NCI-H2029 treated with DMSO at 0.1 percent for 48 hours (cell line): ENCODE results near the gene GABRG3.

Source experiments
- DNase-seq: peaks from one replicate; lab custom pipeline; 2025; lab: John Stamatoyannopoulos, UW

Gene GABRG3

DNA sequence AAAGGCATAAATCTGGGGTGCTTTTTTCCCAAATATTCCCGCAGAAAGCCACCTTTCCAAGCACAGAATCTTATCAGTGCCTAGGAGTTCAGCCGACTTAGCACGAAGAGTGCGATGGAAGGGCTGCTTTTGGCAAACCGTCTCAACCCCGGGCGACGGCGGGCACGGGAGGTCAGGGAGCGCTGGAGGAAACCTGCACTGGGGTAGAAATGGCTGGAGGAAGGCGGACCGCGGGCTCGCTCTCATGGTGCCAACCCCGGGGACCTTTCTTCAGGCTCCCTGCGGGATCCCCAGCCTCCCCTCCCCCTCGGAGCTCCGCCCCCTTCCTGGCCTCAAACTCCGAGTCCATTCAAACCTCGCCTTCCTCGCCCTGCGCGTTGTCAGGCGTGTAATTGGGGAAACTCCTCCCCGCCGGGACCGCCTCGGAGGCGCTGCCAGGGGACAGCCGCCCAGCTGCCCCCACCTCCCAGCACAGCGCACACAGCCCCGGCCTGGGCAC is at the start of gene GABRG3:
Gene GABRG3, plus strand, starts transcription at position 470 of the 499 bp plus-strand sequence.
- no peak for DNase-seq

DNA sequence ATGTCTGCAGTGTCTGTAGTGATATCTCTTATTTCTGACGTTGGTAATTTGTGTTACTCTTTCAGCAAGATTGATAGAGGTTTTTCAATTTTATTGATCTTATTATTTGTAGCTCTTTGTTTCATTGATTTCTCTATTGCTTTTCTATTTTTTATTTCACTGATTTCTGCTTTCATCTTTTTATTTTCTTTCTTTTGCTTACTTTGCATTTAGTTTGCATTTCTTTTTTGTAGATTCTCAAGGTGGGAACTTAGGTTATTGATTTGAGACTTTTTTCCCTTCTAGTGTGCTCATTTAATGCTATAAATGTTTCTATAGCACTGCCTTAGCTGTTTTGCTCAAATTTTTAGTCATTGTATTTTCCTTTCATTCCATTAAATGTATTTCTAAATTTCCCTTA is 49.5 kb upstream of the GABRG3 start:
- no peak for DNase-seq

DNA sequence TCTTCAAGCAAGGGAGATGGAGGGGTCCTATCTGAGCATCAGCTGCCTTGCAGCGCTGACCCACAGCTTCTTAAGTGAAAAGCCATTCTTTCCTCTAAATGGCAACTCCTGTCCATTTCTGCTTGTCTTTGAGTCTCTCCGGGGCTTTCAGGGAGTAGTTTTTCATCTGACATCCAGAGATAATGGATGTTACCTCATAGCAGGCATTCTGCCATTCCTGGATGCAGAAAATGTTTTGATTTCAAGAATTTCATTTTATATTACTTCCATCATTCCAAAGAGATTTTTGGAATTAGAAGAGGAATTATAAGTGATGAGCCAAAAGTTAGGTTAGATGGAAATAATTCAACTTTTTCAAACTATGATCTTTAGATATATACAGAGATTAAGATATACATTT is 44.9 kb upstream of the GABRG3 start:
- DNase-seq = no peak

DNA sequence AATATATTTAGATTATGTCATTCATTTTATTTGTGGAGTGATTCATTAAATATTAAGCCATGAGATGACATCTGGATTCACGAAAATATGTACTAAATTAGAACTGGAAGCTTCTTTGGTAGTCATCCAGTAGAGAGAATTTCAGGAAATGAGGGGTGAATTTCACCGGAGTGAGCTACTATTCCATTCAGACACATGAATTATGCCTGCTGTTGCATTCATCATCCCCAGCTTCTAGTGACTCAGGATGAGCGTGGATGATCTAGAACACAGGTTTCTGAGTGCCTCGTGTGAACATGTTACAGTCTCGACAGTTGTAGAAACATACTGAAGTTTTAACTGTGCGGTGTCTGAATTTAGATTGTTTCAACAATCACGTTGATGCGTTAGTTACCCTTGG is 42.9 kb upstream of the GABRG3 start:
- no peak for DNase-seq

DNA sequence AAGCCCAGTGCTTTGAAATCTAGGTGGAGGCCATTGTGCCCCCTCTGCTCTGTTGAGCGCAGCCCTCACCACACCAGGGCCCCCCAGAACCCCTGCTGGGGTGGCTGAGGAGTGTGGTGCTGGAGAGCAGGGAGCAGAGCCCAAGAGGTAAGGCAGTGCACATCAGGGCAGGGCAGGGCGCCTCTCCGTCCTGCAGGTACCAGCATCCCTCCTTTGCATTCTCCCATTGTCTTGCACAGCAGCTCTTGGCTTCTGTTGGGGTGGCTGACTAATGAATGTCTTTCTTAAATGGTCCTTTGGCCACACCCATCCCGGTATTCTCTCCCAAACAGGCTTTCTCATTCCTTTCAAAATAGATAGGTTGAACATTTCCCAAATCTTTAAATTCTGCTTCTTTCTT is 41.4 kb upstream of the GABRG3 start:
- no peak for DNase-seq

DNA sequence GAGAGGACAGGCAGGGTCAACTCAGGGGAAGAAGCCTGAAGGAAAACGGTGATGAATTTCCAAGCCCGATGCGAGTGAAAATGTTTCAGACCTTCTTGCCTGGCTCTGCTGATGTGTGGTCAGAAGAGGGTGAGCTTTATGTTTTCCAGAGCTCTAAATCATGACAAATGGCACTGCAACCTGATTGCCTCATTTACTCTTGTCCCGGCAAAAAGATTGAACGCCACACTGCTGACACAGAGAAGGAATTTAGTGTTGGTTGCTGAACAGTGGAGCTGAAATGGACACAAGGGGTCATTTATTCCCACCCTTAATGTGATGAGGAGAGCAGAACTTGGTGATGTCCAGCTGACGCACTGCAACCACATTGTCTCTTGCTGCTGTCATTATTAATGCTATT is 36.1 kb upstream of the GABRG3 start:
- no peak for DNase-seq

DNA sequence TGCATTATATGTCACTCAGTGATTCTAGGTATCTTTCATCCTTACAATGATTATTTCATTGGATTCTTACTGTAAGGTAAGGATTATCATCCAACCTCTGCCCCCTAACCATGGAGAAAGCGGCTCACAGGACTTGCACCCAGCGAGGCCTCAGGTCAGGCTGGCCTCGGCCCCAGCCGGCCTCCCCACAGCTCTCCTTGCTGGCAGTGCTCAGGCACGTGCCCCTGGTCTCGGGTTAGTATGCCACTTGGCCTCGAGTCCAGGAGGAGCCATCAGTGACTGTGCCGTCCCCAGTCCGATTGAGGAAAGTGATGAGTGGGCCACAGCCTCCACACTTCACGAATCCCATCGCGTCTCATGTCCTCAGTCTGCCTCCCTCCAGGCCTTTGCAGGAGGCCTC is 35.7 kb upstream of the GABRG3 start:
- no peak for DNase-seq

DNA sequence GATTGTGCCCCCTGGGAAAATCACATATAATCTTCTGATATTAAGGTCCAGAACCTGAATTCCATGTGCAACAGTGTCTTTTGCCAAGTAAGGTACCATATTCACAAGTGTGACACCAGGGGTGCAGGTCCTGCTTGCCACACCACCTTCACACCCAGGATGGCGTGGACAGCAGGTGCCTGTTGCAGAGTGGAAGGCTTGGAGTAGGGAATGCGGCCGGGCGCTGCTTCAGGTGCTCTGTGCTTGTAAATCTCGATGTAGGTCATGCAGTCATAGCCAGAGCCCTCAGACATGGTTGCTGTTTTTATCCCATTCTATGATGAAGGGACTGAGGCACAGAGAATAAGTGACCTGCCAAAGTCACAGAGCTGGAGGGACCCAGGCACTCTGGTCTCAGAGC is 34.5 kb upstream of the GABRG3 start:
- DNase-seq = no peak

DNA sequence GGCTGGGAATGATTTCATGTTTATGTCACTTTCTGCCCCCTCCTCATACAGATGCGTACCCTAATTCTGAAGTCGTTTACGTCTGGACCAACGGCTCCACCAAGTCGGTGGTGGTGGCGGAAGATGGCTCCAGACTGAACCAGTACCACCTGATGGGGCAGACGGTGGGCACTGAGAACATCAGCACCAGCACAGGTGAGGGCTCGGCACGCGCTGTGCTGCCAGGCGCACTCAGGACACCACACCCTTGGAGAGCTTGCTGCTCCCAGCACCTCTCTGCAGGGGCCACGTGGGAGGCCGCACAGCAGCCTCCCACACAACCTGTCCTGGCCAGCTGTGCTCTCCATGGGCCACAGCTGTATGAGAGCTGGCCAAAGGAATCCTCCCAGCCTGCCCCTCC is 33.8 kb upstream of the GABRG3 start:
- DNase-seq = no peak

DNA sequence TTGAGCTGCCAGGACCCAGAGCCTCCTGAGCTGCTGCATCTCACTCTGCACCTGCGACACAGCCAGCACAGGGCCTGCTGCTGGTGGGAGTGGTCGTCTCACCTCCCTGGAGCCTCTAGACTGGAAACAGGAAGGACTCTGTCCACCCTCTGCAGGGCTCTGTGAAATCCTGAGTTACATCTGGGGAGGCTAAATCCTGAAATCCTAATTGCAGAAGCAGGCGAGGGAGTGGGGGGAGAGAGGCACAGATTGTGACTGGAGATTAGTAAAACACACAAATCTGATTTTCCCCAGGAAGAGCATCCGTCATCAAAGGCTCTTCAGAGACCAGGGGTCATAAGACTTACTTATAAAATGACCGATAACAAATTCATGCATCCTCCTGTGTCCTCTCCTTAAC is 31.6 kb upstream of the GABRG3 start:
- DNase-seq = no peak

DNA sequence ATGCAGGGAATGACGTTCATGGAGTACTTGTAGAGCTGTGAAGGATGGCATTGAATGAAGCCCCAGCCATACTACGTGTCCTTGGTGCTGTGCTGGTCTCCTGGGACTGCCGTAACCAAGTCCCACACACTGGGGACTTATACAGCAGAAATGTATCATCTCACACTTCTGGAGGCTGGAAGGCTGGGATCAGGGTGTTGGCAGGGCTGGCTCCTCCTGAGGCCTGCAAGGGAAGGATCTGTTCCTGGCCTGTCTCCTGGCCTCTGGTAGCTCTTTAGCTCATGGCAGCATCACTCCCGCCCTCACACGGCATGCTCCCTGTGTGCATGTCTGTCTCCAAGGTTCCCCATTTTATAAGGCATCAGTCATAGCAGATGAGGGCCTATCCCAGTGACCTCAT is 29.5 kb upstream of the GABRG3 start:
- no peak for DNase-seq

DNA sequence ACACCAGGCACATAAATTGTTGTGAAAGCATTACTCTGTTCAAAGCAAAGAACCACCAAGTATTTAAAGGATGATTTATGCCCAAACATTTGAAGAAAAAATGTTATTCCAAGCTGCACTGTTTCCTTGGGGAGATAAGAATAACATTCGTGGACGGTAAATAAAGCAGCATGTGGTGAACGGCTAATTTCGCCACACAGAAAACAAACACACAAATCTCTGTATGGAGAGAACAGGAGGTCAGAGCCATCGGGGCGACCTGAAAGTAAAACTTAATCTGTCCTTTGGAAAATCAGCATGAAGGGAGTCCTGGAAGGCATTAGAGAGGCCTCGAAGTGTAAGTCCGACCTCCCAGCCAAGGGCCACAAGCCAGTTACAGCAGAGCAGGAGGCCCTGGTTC is 27.1 kb upstream of the GABRG3 start:
- DNase-seq = no peak

DNA sequence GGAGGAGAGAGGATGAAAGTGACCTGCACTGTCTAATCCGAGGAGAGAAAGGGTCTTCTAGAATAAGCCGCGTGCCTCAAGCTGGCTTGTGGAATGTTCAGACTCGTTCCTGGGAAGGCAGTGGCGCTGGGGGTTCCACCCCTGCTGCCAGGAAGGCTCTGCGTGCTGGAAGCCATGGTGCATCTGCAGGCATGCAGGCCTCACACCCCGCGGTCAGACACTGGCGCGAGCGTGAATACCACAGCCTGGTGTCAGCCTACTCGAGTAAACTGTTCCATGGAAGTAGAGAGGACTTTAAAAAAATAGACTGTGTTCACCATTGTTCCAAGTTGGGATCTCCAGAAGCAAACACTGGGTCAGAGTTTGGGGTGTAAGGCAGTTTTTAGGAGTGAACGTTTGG is 25.9 kb upstream of the GABRG3 start:
- DNase-seq = no peak

DNA sequence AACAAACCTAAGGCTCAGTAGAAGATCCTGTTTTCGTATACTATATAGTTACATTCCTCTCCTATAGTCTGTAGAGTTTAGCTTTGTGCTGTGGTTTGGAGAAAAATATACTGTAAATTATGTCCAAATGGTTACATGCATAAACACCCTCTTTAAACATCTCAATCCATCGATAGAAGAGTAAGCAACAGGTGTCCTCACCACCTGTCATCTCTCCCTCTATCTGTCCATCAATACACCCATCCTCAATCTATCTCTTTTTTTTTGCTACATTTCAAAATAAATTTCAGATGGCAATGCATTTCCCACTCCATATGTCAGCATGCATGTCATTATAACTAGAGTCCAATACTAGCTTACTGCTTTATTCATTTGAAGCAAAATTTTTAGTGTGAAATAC is 21.0 kb upstream of the GABRG3 start:
- no peak for DNase-seq

DNA sequence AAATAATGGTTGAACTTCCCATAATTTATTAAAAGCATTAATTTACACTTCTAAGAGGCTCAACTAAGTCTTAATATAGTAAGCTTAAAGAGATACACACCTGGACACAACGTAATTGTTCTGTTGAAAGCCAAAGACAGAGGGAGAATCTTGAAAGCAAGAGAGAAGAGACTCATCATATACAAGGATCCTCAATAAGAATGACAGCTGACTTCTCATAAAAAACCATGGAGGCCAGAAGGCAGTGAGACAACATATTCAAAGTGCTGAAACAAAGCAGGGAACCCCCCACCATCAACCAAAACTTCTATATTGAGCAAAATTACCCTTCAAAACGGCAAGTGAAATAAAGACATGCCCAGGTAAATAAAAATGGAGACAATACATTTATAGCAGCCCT is 16.6 kb upstream of the GABRG3 start:
- no peak for DNase-seq

DNA sequence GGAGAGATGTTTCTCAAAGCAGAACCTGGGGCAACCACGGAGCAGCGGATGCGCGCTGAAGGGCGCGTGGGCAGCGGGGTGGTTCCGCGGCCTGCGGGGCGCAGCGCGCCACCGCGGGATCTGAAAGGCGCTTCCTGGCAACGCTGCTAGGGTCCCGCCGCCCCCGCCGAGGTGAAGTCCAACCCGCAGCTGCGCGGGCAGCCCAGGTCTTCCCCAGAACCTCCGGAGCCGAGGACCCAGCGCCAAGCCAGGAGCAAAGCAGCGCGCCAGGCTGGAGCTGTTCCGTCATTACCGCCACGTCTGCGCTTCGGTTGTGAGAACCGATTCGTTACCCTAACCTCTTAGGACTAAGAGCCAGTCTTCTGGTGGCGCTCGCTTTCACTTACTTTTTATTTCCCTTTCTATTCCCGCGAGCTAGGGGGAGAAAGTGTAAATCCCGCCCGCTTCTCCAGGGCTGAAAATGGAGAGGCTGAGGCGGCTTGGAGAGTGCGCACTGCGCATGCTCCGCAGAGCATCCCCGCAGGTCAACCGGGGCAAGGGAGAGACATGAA is 3.2 kb upstream of the GABRG3 start:
- DNase-seq = no peak

DNA sequence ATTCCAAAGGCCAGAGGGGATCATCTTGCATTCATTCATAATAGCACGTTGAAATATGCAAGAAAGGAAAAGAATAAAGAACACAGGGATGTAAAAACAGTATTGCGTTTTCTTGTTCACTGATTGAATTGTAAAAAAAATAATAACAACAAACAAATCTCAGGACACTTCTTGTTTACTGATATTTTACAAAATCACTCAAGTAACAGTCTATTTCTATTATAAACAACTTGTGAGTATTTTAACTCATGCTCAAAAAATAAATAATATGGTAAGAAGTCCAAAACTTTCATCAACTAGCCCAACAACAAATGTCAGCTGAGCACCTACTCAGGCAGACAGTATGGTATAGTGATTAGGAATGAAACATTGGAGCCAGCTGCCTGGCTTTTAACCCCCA is 2.2 kb upstream of the GABRG3 start:
- DNase-seq = no peak

DNA sequence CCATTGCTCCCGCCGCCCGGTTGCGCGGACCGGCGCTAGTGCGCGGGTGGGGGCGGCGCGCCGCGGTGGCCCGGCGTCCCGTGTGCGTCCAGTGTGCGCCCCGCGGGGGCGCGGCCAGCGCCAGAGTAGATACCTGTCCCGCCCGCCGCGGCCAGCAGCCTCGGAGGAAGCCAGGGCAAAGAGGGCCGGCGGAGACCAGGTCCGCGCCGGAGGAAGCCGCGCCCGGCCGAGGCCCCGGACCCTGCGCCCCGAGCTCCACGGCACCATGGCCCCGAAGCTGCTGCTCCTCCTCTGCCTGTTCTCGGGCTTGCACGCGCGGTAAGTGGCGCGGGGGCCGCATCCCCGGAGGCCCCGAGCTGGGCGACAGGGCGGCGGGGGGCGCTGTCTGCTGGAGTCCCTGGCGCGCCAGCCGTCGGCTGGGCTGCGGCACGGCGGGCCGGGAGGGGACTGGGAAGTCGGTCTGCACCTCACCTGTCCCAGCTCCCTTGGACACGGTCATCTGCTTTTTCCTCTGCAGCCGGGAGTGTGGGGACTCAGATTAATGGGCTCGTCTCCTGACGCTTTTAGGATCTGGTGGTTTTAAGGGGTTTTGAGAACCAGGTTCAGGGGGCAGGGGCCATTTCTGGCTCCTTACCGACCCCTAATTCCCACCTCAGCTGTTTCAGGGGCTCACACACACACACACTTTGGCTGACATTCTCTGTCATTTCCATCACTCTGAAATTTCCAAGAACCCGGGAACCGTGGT is 464 bp downstream of the GABRG3 start:
- no peak for DNase-seq

DNA sequence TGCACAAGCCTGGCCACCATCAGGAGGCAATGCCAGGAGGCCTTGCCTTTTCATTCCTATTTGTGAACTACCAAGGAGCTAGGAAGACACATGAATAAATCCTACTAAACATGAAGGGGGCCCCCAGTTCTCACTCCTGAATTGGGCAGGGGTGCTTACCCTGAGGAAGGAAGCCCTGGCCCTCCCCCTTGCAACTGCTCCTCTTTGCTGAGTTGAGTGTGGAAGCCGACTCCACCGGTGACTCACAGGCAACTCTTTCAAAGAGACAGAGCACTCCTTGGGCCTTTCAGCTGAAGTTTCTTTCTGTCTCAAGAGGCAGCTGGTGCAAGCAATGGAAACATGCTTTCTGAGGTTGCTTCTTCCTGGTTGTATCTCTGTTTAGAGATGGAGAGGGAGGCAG is 1.7 kb downstream of the GABRG3 start:
- no peak for DNase-seq

DNA sequence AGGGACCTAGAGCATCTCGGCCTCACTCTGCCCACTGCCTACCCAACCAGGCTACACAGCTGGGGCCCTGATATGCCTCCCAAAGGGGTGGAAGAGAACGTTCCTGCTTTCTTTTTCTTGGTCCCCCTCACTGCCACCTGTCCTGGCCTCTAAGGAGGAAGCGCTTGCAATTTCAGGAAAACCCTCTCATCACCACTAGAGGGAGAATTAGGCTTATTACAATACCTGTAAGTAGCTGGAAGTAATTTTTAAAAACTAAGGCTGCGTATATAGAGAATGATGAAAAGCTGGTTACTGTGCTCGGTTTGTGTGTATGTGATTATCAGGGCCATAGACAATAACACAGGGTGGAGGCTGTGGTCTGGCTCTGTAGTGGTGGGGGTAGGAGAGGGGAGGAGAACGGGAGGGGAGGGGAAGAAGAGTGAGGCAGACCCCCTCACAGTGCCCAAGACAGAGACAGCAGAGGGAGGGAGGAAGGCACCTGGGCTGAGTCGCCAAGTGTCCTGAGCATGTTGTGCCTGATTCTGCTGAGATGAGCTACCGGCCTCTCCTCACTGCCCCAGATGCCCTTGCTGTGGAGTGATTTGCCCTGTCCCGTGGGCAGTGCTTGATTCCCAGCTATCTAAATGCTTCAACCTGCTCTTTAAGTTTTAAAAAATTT is 3.3 kb downstream of the GABRG3 start:
- DNase-seq = peak; percentile 11

DNA sequence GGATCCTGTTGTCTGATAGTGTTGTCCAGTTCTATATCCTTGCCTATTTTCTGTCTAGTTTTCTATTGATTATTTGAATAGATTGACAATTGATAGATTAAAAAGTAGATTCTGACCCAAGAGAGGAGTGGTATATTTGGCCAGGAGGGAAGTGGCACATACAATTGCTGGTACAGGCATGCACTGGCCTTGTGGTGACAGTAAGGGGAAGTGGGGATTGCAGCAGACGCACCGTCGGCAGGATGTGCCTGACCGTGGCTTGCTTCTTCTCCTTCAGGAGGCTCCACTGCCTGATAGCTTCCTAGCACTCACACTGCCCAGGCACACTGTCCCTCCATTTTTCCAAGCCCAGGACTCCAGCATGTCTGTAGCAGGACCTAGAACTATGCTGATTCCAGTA is 10.5 kb downstream of the GABRG3 start:
- no peak for DNase-seq

DNA sequence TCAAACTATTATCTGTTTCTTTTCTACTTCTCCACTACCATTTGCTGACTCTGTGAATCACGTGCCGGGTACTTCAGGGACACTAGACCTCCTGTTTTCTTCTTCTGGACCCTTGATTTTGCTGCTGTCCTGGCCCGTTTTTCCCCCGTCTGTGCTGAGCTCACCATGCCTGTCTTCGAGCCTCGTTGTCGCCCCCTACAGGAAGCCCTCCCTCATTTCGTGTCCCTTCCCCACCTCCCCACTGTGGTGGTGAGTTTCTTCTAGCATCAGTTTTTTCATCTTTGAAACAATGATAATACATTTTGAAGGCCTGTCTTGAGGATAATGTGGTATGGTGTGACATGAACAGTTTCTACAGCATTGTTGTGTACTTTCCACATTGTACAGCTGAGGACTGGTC is 12.8 kb downstream of the GABRG3 start:
- no peak for DNase-seq

DNA sequence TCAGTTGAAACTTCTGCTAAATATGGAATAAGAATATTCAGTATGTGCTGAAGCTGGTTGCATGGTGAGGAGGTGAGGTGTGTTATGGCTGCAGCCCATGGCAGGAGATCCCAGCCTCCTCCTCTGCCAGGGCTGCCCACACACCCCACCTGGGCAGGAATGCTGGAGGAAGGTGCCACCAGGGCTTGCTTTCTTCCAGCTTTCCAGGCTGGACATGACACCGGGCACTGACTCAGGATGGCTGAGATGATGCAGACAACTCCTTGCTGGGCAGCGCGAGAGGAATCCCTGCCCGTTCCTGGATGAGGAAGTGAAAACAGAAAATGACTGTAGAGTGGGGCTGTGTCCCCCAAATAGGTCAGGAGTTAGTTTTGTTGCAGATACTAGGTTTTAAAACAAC is 14.1 kb downstream of the GABRG3 start:
- no peak for DNase-seq

DNA sequence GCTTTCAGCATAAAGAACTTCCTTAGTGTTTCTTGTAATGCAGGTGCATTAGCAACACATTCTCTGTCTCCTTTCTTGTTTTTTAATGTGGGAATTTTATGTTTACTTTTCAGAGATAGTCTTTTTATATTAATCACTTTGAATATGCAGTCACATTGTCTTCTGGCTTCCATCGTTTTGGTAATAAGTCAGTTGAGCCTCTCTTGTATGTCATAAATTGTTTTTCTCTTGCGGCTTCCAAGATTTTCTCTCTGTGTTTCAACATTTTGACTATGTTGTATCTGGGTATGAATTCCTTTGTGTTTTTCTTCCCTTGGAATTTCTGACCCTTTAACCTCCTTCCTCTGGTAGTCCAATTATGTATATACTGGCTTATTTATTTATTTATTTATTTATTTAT is 25.3 kb downstream of the GABRG3 start:
- DNase-seq = no peak
